Activated CD4-positive, alpha-beta memory T cell treated with anti-CD3 and anti-CD28 coated beads, Interleukin-2, amount 10 ng/mL, durations not matched to agents 7 days and 5 days (primary cell): Measurements from ENCODE around the gene CHRM2. TPM values are rescaled to one million over a fixed set of nuclear protein-coding genes. Genes with fewer than 3 reads are reported as not detected.

Source experiments
- CTCF ChIA-PET: fragments of 350-600 bp; sonication (Branson Sonifier 250); formaldehyde crosslinking; loops from one replicate; lab custom pipeline; 2021; ENCODE audit warnings: antibody characterized with exemption, inconsistent platforms; lab: Charles Lee
- POLR2A ChIA-PET: fragments of 350-600 bp; sonication (Branson Sonifier 250); formaldehyde crosslinking; loops from one replicate; lab custom pipeline; 2021; ENCODE audit warnings: antibody characterized with exemption; lab: Charles Lee
- DNase-seq: peaks from one replicate; pipeline ENCODE4 v3.0.0-alpha.2; 2020
- H3K27ac Mint-ChIP-seq: one replicate; pipeline ENCODE4 v1.8.0; 2021; ENCODE audit warnings: mild to moderate bottlenecking, mixed read lengths
- H3K27me3 Mint-ChIP-seq: one replicate; pipeline ENCODE4 v1.8.0; 2021; ENCODE audit warnings: mixed read lengths
- H3K36me3 Mint-ChIP-seq: one replicate; pipeline ENCODE4 v1.8.0; 2021; ENCODE audit warnings: low read depth, mixed read lengths
- H3K4me1 Mint-ChIP-seq: one replicate; pipeline ENCODE4 v1.8.0; 2021; ENCODE audit warnings: mixed read lengths
- H3K4me3 Mint-ChIP-seq: one replicate; pipeline ENCODE4 v1.8.0; 2021; ENCODE audit warnings: mild to moderate bottlenecking, mixed read lengths
- H3K9me3 Mint-ChIP-seq: one replicate; pipeline ENCODE4 v1.8.0; 2021; ENCODE audit warnings: mixed read lengths
- total RNA-seq, 2 experiments: library from RNA; stranded (reverse); gene quantifications; one replicate each; pipeline ENCODE4 v1.2.3, GENCODE V29; 2021

Gene CHRM2
- total RNA-seq, 2 experiments from 2014 or later = not detected

DNA sequence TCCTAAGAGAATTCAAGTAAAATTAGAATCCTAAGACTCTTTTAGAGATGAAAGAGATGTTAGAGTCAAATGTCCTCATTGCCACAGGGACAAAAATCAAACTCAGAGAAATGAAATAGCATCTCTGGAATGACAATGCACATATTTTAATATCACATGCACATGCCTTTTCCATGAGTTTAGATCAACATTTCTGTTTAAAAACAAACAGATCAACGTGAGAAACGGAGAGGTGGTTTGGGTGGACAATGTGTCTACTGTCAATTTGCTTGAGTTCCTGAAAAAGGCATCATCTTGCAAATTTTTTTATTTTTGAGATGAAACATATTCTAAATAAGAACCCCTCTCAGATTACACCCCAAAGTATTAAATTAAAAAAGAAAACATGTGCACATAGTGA lies 130.0 kb downstream of the CHRM2 start:
- Mint-ChIP-seq H3K27ac (no peak overlapping the region), H3K36me3 (no peaks in the 10 kb centered on the region), H3K4me3 (no peak overlapping the region), H3K4me1 (no peaks in the 10 kb centered on the region), H3K27me3 (no peaks in the 10 kb centered on the region), H3K9me3 (peaks cover 2% of the 10 kb centered on the region)
- CTCF ChIA-PET = no interaction called here
- DNase-seq = no peak
- POLR2A ChIA-PET = no interaction called here

GRCh38 chr7:137000621-137001020 lies 132.2 kb downstream of the CHRM2 start:
- H3K36me3 Mint-ChIP-seq = no peaks in the 10 kb centered on the region
- no peaks in the 10 kb centered on the region for H3K27me3 Mint-ChIP-seq
- CTCF ChIA-PET = no interaction called here
- no peak overlapping the region for H3K4me3 Mint-ChIP-seq
- H3K4me1 Mint-ChIP-seq = no peaks in the 10 kb centered on the region
- no peak for DNase-seq
- H3K9me3 Mint-ChIP-seq = no peaks in the 10 kb centered on the region
- POLR2A ChIA-PET = no interaction called here
- no peak overlapping the region for H3K27ac Mint-ChIP-seq

DNA sequence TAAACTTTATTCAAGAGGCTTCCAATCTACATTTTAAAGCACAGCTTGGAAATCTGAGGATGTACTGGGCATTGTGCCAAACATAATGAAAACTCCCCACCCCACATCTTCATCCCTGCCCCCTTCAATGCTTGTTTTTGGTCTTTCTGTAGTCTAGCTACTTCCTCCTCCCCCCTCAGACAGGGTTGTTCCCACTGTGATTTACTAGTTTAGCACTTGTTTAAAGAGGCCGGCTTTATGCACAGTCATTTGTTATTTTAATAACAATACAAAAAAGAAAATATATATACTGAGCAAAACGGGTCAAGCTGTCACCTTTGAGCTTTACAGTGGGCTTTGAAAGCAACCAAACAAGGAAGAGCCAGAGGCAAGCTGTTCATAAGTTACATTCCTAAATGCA lies 132.6 kb downstream of the CHRM2 start:
- Mint-ChIP-seq H3K9me3 (no peaks in the 10 kb centered on the region), H3K4me1 (no peaks in the 10 kb centered on the region), H3K4me3 (no peak overlapping the region), H3K36me3 (no peaks in the 10 kb centered on the region), H3K27me3 (no peaks in the 10 kb centered on the region), H3K27ac (no peak overlapping the region)
- POLR2A ChIA-PET = no interaction called here
- no peak for DNase-seq
- CTCF ChIA-PET = no interaction called here

- Mint-ChIP-seq H3K27me3 (no peaks in the 10 kb centered on the region), H3K4me3 (no peak overlapping the region), H3K9me3 (no peaks in the 10 kb centered on the region), H3K27ac (no peak overlapping the region), H3K4me1 (no peaks in the 10 kb centered on the region), H3K36me3 (no peaks in the 10 kb centered on the region)
- CTCF ChIA-PET = no interaction called here
- DNase-seq = no peak
- POLR2A ChIA-PET = no interaction called here
Observed at GRCh38 chr7:137001478-137001877, 133.0 kb downstream of the CHRM2 start.

DNA sequence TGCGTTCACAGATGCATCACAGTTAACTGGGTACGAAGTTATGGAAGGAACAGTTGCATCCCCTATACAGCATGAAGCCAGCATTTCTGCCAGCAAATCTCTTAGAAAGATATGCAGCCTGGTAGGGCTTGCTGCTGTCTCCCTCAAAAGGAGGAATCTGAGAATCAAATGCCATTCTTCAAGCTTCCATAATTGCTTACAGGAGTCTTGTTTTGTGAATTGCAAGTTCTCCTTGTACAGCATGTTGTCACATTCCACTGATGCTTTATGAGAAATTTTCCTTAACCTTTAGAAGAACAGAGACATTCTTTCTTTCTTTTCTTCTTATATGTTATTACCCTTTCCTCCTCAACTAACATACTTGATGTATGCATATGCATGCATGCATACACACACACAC lies 134.6 kb downstream of the CHRM2 start:
- CTCF ChIA-PET = no interaction called here
- H3K36me3 Mint-ChIP-seq = no peaks in the 10 kb centered on the region
- H3K4me1 Mint-ChIP-seq = no peaks in the 10 kb centered on the region
- POLR2A ChIA-PET = no interaction called here
- H3K9me3 Mint-ChIP-seq = no peaks in the 10 kb centered on the region
- H3K4me3 Mint-ChIP-seq = no peak overlapping the region
- no peak for DNase-seq
- H3K27ac Mint-ChIP-seq = no peak overlapping the region
- H3K27me3 Mint-ChIP-seq = no peaks in the 10 kb centered on the region

DNA sequence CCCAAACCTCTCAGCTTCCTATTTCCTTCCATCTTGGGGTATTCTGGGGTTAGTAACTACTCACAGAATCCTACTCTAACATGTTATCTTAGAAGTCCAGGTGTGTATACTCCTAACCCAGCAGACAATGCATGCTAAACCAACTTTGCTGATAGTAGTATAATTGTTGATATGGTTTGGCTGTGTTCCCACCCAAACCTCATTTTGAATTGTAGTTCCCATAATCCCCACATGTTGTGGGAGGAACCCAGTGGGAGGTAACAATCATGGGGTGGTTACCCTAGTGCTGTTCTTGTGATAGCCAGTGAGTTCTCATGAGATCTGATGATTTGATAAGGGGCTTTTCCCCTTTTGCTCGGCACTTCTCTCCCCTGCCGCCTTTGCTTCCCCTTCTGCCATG lies 135.1 kb downstream of the CHRM2 start:
- no peaks in the 10 kb centered on the region for H3K9me3 Mint-ChIP-seq
- no peaks in the 10 kb centered on the region for H3K36me3 Mint-ChIP-seq
- ChIA-PET CTCF (no interaction called here), POLR2A (no interaction called here)
- H3K4me3 Mint-ChIP-seq = no peak overlapping the region
- no peak overlapping the region for H3K27ac Mint-ChIP-seq
- no peak for DNase-seq
- H3K27me3 Mint-ChIP-seq = no peaks in the 10 kb centered on the region
- no peaks in the 10 kb centered on the region for H3K4me1 Mint-ChIP-seq

DNA sequence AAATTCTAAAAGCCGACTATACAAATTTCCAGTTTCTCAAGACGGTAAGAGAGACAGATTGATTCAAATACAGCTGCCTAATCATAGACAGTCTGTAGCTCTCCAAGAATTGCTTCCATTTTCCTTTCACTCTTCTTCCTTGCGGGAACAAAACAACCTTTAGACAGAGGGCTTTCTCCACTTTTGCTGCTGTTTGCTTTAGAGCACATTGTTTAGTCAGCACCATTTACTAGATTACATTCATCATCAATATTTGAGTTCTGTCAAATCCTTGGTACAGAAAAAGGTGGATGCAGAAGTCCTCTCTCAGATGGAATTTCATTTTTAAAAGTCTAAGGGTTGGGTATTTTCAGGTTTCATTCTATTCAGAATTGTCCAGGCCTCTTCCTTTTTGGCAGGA lies 137.4 kb downstream of the CHRM2 start:
- POLR2A ChIA-PET = no interaction called here
- no peak overlapping the region for H3K4me3 Mint-ChIP-seq
- no peaks in the 10 kb centered on the region for H3K27me3 Mint-ChIP-seq
- no peak for DNase-seq
- no peaks in the 10 kb centered on the region for H3K9me3 Mint-ChIP-seq
- CTCF ChIA-PET = no interaction called here
- no peaks in the 10 kb centered on the region for H3K36me3 Mint-ChIP-seq
- no peak overlapping the region for H3K27ac Mint-ChIP-seq
- H3K4me1 Mint-ChIP-seq = no peaks in the 10 kb centered on the region

DNA sequence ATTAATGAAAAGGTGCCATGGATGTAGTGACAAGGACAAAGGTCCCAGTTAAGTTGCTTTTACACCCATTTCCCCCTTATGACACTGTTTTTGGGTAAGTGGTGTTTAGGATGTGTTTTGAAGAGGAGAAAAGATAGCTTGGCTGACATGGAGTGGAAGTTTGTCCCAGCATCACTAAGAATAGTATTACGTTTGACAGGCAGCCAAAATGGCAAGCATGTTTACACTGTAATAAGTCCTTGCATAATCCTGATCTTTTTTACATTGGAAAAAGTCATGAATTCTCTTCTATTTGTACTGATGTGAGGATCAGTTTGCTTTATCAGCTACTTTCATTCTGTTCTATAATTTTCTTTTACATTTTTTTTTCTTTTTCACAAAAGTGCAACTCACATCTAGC lies 137.8 kb downstream of the CHRM2 start:
- Mint-ChIP-seq H3K27ac (no peak overlapping the region), H3K4me1 (no peaks in the 10 kb centered on the region), H3K36me3 (no peaks in the 10 kb centered on the region), H3K27me3 (no peaks in the 10 kb centered on the region), H3K9me3 (no peaks in the 10 kb centered on the region), H3K4me3 (no peak overlapping the region)
- POLR2A ChIA-PET = no interaction called here
- no peak for DNase-seq
- CTCF ChIA-PET = no interaction called here

DNA sequence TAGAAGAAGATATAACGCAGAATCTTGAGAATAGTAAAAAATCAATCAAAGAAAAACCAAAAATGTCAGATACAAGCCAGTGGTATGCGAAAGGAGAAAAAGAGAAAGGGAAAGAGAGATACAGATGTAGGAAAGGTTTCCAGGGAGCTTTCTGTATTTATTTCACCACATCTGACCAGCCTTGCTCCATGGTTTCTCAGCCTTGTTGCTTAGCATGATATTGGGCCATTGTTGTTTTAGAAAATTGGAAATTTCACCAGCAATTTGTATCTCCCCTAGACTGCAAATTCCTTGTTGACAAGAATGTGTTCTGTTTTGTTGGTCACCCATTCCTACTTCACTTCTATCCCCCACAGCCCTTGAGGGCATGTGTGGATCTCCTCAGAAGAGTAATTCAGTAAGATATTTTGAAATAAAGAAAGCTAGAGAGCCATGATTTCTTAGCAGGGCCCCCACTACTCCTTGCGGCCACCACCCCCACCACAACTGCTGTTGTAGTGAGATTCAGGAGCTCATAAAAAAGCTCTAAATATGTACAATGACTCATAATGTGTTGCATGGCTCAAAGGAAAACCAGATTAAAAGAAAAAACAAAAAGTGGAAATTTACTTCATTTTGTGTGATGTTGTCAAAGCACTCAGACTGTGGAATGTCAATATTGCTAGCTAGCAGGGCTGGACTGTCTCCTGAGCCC lies 138.7 kb downstream of the CHRM2 start:
- Mint-ChIP-seq H3K27ac (no peak overlapping the region), H3K4me1 (no peaks in the 10 kb centered on the region), H3K4me3 (no peak overlapping the region), H3K36me3 (no peaks in the 10 kb centered on the region), H3K9me3 (no peaks in the 10 kb centered on the region), H3K27me3 (no peaks in the 10 kb centered on the region)
- DNase-seq = no peak
- ChIA-PET POLR2A (no interaction called here), CTCF (no interaction called here)

DNA sequence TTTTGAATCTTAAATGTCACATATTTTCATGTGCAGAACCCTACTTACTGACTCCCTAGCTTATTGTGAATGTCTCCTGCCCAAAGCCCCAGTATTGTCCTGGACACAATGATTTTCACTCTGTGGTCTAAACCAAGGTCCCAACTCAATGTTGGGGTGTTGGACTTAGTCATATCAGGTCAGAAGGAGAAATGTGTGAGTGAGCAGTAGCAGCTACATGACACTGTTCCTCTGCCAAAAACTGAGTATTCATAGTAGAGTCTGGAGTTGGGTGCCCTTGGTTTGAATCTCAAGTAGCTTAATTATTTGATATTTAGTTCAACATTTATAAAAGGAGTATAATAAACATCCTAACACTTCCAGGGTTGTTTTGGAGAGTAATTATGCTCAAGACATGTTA lies 141.0 kb downstream of the CHRM2 start:
- Mint-ChIP-seq H3K36me3 (no peaks in the 10 kb centered on the region), H3K4me1 (no peaks in the 10 kb centered on the region), H3K9me3 (no peaks in the 10 kb centered on the region), H3K27me3 (no peaks in the 10 kb centered on the region), H3K27ac (no peak overlapping the region), H3K4me3 (no peak overlapping the region)
- POLR2A ChIA-PET = no interaction called here
- DNase-seq = no peak
- CTCF ChIA-PET = no interaction called here

DNA sequence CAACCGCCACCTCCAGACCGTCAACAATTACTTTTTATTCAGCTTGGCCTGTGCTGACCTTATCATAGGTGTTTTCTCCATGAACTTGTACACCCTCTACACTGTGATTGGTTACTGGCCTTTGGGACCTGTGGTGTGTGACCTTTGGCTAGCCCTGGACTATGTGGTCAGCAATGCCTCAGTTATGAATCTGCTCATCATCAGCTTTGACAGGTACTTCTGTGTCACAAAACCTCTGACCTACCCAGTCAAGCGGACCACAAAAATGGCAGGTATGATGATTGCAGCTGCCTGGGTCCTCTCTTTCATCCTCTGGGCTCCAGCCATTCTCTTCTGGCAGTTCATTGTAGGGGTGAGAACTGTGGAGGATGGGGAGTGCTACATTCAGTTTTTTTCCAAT lies 146.6 kb downstream of the CHRM2 start:
- DNase-seq = no peak
- Mint-ChIP-seq H3K4me1 (no peaks in the 10 kb centered on the region), H3K4me3 (no peak overlapping the region), H3K36me3 (no peaks in the 10 kb centered on the region), H3K27me3 (no peaks in the 10 kb centered on the region), H3K9me3 (no peaks in the 10 kb centered on the region), H3K27ac (no peak overlapping the region)
- ChIA-PET POLR2A (no interaction called here), CTCF (no interaction called here)

DNA sequence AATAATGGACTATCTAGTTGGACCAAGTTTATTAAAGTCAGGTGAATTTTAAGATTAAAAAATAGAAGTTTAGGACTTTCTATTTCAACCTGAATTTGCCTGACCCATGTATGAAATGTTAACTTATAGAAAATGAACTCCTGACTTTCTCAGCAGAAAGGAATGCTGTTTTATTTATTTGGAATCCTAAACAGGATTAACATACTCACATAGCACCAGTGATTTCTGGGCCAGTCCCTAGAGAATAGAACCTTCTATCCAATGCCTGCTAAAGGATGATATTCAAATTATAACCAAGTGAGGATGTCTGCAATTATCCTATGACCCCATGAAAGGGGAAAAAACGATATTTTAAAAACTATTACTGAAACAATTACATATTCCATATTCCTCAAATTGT lies 148.8 kb downstream of the CHRM2 start:
- Mint-ChIP-seq H3K9me3 (no peaks in the 10 kb centered on the region), H3K27ac (no peak overlapping the region), H3K4me1 (no peaks in the 10 kb centered on the region), H3K36me3 (no peaks in the 10 kb centered on the region), H3K27me3 (no peaks in the 10 kb centered on the region), H3K4me3 (no peak overlapping the region)
- ChIA-PET POLR2A (no interaction called here), CTCF (no interaction called here)
- DNase-seq = no peak

DNA sequence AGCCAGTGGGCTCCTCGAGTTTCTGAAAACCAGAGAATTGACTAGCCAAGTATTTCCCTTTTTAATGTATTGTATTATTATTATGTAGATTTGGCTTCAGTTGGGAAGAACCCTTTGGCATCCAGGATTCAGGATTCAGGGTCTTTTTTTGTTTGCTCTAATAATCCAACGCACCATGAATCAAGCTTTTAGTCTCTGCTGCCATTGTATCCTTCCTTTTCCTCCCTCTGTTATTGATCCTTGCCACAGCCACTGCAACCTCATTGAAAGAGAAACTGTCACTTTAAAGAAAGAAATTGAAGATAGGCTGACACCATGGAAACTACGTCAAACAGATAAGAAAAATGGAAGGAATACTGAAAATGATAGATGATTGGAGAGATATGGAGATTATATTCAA lies 150.0 kb downstream of the CHRM2 start:
- ChIA-PET CTCF (no interaction called here), POLR2A (no interaction called here)
- H3K4me3 Mint-ChIP-seq = no peak overlapping the region
- H3K27me3 Mint-ChIP-seq = no peaks in the 10 kb centered on the region
- H3K9me3 Mint-ChIP-seq = no peaks in the 10 kb centered on the region
- H3K27ac Mint-ChIP-seq = no peak overlapping the region
- no peak for DNase-seq
- H3K4me1 Mint-ChIP-seq = no peaks in the 10 kb centered on the region
- H3K36me3 Mint-ChIP-seq = no peaks in the 10 kb centered on the region

DNA sequence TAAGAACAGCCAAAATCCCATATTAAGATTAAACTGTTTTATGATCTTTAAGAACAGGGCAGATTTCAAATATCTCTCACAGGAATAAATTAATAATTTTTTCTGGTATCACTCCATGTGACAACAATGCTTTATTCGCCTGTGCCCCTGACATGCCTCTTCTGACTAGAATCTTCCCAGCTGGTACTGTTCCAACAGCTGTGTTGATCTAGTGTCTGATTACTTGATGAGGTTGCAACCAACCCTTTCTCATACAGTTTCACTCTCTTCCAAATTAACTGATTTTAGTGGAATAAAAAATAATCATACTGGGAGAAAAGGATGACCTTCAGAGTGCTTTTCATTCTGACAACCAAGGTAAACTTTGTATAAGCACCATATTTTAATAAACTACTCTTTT lies 151.9 kb downstream of the CHRM2 start:
- H3K27ac Mint-ChIP-seq = no peak overlapping the region
- no peak overlapping the region for H3K4me3 Mint-ChIP-seq
- CTCF ChIA-PET = no interaction called here
- no peaks in the 10 kb centered on the region for H3K4me1 Mint-ChIP-seq
- peaks cover 2% of the 10 kb centered on the region for H3K9me3 Mint-ChIP-seq
- POLR2A ChIA-PET = no interaction called here
- DNase-seq = no peak
- no peaks in the 10 kb centered on the region for H3K36me3 Mint-ChIP-seq
- no peaks in the 10 kb centered on the region for H3K27me3 Mint-ChIP-seq
